T-helper 17 cell (primary cell): ENCODE measurements around the gene GRHL3. TPM values are rescaled to one million over a fixed set of nuclear protein-coding genes. Genes with fewer than 3 reads are reported as not detected.

Experiments used
- ATAC-seq: fragments of 150-1000 bp; cut with Tn5 transposase; 2 replicates; pipeline ENCODE4 v1.10.0; 2021; ENCODE audit warnings: mild to moderate bottlenecking, moderate library complexity
- DNase-seq, 3 donors: peaks; one replicate each; pipeline versions ENCODE4 v3.0.0 to v3.0.0-alpha.2; 2020 to 2021
- H3K9me3 ChIP-seq: one replicate; pipeline ENCODE4 v1.7.0; 2013; ENCODE audit warnings: low read length, mild to moderate bottlenecking; ENCODE audit not compliant: control insufficient read depth, poor library complexity, severe bottlenecking
- H3K27ac Mint-ChIP-seq: one replicate; pipeline ENCODE4 v1.8.0; 2022; ENCODE audit warnings: mild to moderate bottlenecking, moderate library complexity, mixed read lengths
- H3K27me3 Mint-ChIP-seq: one replicate; pipeline ENCODE4 v1.8.0; 2022; ENCODE audit warnings: mixed read lengths
- H3K36me3 Mint-ChIP-seq: one replicate; pipeline ENCODE4 v1.8.0; 2022; ENCODE audit warnings: low read depth, mixed read lengths
- H3K4me1 Mint-ChIP-seq: one replicate; pipeline ENCODE4 v1.8.0; 2022; ENCODE audit warnings: mild to moderate bottlenecking, mixed read lengths
- H3K4me3 Mint-ChIP-seq: one replicate; pipeline ENCODE4 v1.8.0; 2022; ENCODE audit warnings: mild to moderate bottlenecking, moderate library complexity, mixed read lengths
- total RNA-seq, 4 donors: library from RNA in 2 of 4; stranded (reverse) in 2 of 4; gene quantifications; one replicate each; pipeline ENCODE4 v1.2.3 and lab custom pipeline; 2022 to 2026

The GRHL3 gene
- total RNA-seq, 2 donors from 2014 or later = not detected

- no peak for DNase-seq
- no peak overlapping the region for H3K4me3 Mint-ChIP-seq
- peaks cover 11% of the 10 kb centered on the region for H3K4me1 Mint-ChIP-seq
- no peak overlapping the region for H3K27ac Mint-ChIP-seq
- ATAC-seq = no peak
- peaks cover 4% of the 10 kb centered on the region for H3K27me3 Mint-ChIP-seq
- H3K36me3 Mint-ChIP-seq = no peaks in the 10 kb centered on the region
- no peaks in the 10 kb centered on the region for H3K9me3 ChIP-seq
Observed at GRCh38 chr1:24327486-24327885, 8.3 kb downstream of the GRHL3 start.

- H3K27ac Mint-ChIP-seq = no peak overlapping the region
- no peaks in the 10 kb centered on the region for H3K36me3 Mint-ChIP-seq
- H3K9me3 ChIP-seq = no peaks in the 10 kb centered on the region
- no peak for ATAC-seq
- H3K27me3 Mint-ChIP-seq = peaks cover 4% of the 10 kb centered on the region
- peaks cover 9% of the 10 kb centered on the region for H3K4me1 Mint-ChIP-seq
- DNase-seq = no peak
- H3K4me3 Mint-ChIP-seq = no peak overlapping the region
Observed at GRCh38 chr1:24327891-24328290, 8.7 kb downstream of the GRHL3 start.

- Mint-ChIP-seq H3K4me3 (no peak overlapping the region), H3K27me3 (no peaks in the 10 kb centered on the region), H3K36me3 (no peaks in the 10 kb centered on the region), H3K4me1 (peaks cover 6% of the 10 kb centered on the region), H3K27ac (no peak overlapping the region)
- DNase-seq = no peak
- H3K9me3 ChIP-seq = no peaks in the 10 kb centered on the region
- no peak for ATAC-seq
Observed at GRCh38 chr1:24329331-24329730, 10.2 kb downstream of the GRHL3 start.

- peaks cover 6% of the 10 kb centered on the region for H3K4me1 Mint-ChIP-seq
- ATAC-seq = no peak
- no peak overlapping the region for H3K27ac Mint-ChIP-seq
- H3K36me3 Mint-ChIP-seq = no peaks in the 10 kb centered on the region
- H3K4me3 Mint-ChIP-seq = no peak overlapping the region
- DNase-seq = no peak
- no peaks in the 10 kb centered on the region for H3K27me3 Mint-ChIP-seq
- H3K9me3 ChIP-seq = no peaks in the 10 kb centered on the region
Observed at GRCh38 chr1:24329797-24330543, 10.8 kb downstream of the GRHL3 start.

GRCh38 chr1:24331961-24332673 is 13.0 kb downstream of the GRHL3 start:
- Mint-ChIP-seq H3K4me3 (no peak overlapping the region), H3K36me3 (no peaks in the 10 kb centered on the region), H3K27ac (no peak overlapping the region), H3K4me1 (peaks cover 6% of the 10 kb centered on the region), H3K27me3 (peaks cover 13% of the 10 kb centered on the region)
- ATAC-seq (no peak), DNase-seq (no peak)
- no peaks in the 10 kb centered on the region for H3K9me3 ChIP-seq

- DNase-seq (no peak), ATAC-seq (no peak)
- Mint-ChIP-seq H3K27ac (no peak overlapping the region), H3K36me3 (no peaks in the 10 kb centered on the region), H3K4me3 (no peak overlapping the region), H3K27me3 (peaks cover 18% of the 10 kb centered on the region), H3K4me1 (peaks cover 6% of the 10 kb centered on the region)
- H3K9me3 ChIP-seq = no peaks in the 10 kb centered on the region
Observed at GRCh38 chr1:24336075-24336474, 16.9 kb downstream of the GRHL3 start.

- H3K36me3 Mint-ChIP-seq = no peaks in the 10 kb centered on the region
- ATAC-seq (no peak), DNase-seq (no peak)
- H3K4me1 Mint-ChIP-seq = peaks cover 3% of the 10 kb centered on the region
- H3K9me3 ChIP-seq = no peaks in the 10 kb centered on the region
- peaks cover 18% of the 10 kb centered on the region for H3K27me3 Mint-ChIP-seq
- H3K27ac Mint-ChIP-seq = no peak overlapping the region
- no peak overlapping the region for H3K4me3 Mint-ChIP-seq
Observed at GRCh38 chr1:24337455-24337854, 18.3 kb downstream of the GRHL3 start.

- DNase-seq = no peak
- peaks cover 3% of the 10 kb centered on the region for H3K4me1 Mint-ChIP-seq
- H3K4me3 Mint-ChIP-seq = no peak overlapping the region
- no peak for ATAC-seq
- no peak overlapping the region for H3K27ac Mint-ChIP-seq
- H3K36me3 Mint-ChIP-seq = no peaks in the 10 kb centered on the region
- H3K9me3 ChIP-seq = no peaks in the 10 kb centered on the region
- H3K27me3 Mint-ChIP-seq = peaks cover 18% of the 10 kb centered on the region
Observed at GRCh38 chr1:24338447-24338846, 19.3 kb downstream of the GRHL3 start.

GRCh38 chr1:24339996-24340395 is 20.8 kb downstream of the GRHL3 start:
- no peak overlapping the region for H3K4me3 Mint-ChIP-seq
- no peaks in the 10 kb centered on the region for H3K36me3 Mint-ChIP-seq
- H3K4me1 Mint-ChIP-seq = peaks cover 3% of the 10 kb centered on the region
- H3K27ac Mint-ChIP-seq = no peak overlapping the region
- ATAC-seq = no peak
- peaks cover 18% of the 10 kb centered on the region for H3K27me3 Mint-ChIP-seq
- DNase-seq = no peak
- H3K9me3 ChIP-seq = no peaks in the 10 kb centered on the region

GRCh38 chr1:24340770-24341169 is 21.6 kb downstream of the GRHL3 start:
- no peak overlapping the region for H3K27ac Mint-ChIP-seq
- no peak for DNase-seq
- peaks cover 18% of the 10 kb centered on the region for H3K27me3 Mint-ChIP-seq
- ATAC-seq = no peak
- H3K4me1 Mint-ChIP-seq = peaks cover 5% of the 10 kb centered on the region
- no peaks in the 10 kb centered on the region for H3K9me3 ChIP-seq
- no peaks in the 10 kb centered on the region for H3K36me3 Mint-ChIP-seq
- no peak overlapping the region for H3K4me3 Mint-ChIP-seq

GRCh38 chr1:24341260-24341659 is 22.1 kb downstream of the GRHL3 start:
- no peak overlapping the region for H3K27ac Mint-ChIP-seq
- peaks cover 14% of the 10 kb centered on the region for H3K27me3 Mint-ChIP-seq
- H3K4me3 Mint-ChIP-seq = no peak overlapping the region
- H3K4me1 Mint-ChIP-seq = peaks cover 5% of the 10 kb centered on the region
- ATAC-seq (no peak), DNase-seq (no peak)
- H3K36me3 Mint-ChIP-seq = no peaks in the 10 kb centered on the region
- no peaks in the 10 kb centered on the region for H3K9me3 ChIP-seq

GRCh38 chr1:24343412-24344089 is 24.4 kb downstream of the GRHL3 start:
- peaks cover 8% of the 10 kb centered on the region for H3K27me3 Mint-ChIP-seq
- DNase-seq (no peak), ATAC-seq (no peak)
- no peaks in the 10 kb centered on the region for H3K9me3 ChIP-seq
- H3K4me1 Mint-ChIP-seq = peaks cover 2% of the 10 kb centered on the region
- no peak overlapping the region for H3K27ac Mint-ChIP-seq
- H3K4me3 Mint-ChIP-seq = no peak overlapping the region
- H3K36me3 Mint-ChIP-seq = no peaks in the 10 kb centered on the region

GRCh38 chr1:24344090-24344742 is 25.1 kb downstream of the GRHL3 start:
- H3K27me3 Mint-ChIP-seq = peaks cover 12% of the 10 kb centered on the region
- no peak for ATAC-seq
- no peak overlapping the region for H3K27ac Mint-ChIP-seq

More at GRCh38 chr1:24344090-24344742, 25.1 kb downstream of the GRHL3 start:
- no peaks in the 10 kb centered on the region for H3K9me3 ChIP-seq
- no peak for DNase-seq
- Mint-ChIP-seq H3K36me3 (no peaks in the 10 kb centered on the region), H3K4me1 (peaks cover 2% of the 10 kb centered on the region), H3K4me3 (no peak overlapping the region)
